Stromal cell of bone marrow (primary cell): Measurements from ENCODE around the gene ILF2.
"Not testable (repeated sequence)": the region's sequence is repeated elsewhere in the genome, so short reads cannot be mapped to it uniquely, and the experiment has no call there.

Experiments used
- DNase-seq: peaks from one replicate; pipeline ENCODE4 v3.0.0-alpha.2; 2012; ENCODE audit warnings: low read depth

The ILF2 gene

DNA sequence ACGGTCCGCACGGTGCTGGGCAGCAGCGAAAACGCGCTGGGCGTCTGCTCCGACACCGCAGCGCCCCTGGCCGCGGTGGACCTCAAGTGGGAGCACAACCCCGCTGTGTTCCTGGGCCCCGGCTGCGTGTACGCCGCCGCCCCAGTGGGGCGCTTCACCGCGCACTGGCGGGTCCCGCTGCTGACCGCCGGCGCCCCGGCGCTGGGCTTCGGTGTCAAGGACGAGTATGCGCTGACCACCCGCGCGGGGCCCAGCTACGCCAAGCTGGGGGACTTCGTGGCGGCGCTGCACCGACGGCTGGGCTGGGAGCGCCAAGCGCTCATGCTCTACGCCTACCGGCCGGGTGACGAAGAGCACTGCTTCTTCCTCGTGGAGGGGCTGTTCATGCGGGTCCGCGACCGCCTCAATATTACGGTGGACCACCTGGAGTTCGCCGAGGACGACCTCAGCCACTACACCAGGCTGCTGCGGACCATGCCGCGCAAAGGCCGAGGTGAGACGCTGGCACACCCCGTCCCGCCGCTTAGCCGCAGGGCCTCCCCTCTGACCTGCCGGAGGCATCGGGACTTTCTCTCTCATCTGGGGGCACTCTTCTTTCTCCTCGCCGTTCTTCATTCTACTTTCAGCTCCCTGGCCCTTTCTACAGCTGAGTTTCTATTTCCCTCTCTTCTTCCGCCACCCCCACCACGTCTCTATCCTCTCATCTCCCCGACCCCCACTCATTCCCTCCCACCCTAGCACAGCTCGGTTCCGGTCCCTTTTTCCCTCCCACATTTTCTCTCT is 8.7 kb upstream of the ILF2 start:
- DNase-seq = no peak

DNA sequence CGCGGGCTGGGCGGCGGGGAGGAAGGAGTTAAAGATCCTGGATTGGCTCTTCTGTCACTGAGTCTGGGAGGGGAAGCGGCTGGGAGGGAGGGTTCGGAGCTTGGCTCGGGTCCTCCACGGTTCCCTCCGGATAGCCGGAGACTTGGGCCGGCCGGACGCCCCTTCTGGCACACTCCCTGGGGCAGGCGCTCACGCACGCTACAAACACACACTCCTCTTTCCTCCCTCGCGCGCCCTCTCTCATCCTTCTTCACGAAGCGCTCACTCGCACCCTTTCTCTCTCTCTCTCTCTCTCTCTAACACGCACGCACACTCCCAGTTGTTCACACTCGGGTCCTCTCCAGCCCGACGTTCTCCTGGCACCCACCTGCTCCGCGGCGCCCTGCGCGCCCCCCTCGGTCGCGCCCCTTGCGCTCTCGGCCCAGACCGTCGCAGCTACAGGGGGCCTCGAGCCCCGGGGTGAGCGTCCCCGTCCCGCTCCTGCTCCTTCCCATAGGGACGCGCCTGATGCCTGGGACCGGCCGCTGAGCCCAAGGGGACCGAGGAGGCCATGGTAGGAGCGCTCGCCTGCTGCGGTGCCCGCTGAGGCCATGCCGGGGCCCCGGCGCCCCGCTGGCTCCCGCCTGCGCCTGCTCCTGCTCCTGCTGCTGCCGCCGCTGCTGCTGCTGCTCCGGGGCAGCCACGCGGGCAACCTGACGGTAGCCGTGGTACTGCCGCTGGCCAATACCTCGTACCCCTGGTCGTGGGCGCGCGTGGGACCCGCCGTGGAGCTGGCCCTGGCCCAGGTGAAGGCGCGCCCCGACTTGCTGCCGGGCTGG is 7.9 kb upstream of the ILF2 start, which contains the start of gene NPR1:
NPR1 (plus strand) TSS at position 170 of the 818 bp plus-strand sequence; CDS start at position 591, 421 bp downstream.
- DNase-seq = no peak

DNA sequence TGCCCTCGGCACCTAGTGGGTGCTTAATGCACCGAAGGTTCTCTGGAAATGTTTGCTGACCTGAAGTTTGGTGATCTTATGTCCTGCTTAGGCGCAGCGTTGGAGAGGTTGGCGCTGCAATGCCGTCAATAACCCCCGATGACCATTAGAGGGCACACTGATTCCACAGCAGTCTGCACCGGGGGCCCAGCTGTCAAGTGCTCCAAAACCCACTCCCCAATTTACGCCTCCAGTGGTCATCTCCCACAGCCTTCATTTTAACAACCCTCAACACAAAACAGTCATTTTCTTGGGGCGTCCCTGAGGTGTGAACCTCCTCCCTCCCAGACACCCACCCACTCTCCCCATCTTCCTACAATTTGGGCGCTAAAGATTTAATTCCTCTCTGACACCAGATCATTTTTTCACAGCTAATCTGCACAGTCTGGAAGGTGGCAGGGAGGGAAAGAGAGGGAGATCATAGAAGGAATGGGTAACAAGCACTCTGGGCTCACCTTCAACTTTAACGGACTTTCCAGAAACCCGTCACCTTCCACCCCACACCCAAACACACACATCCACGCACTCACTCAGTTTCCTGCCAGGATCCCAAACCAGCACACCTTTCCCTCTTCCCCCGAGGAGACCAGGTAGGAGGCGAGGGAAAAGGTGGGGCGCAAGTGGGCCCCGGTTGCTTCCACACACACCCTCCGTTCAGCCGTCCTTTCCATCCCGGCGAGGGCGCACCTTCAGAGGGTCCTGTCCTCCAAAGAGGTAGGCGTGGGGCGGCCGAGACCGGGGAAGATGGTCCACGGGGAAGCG is 7.1 kb upstream of the ILF2 start:
- DNase-seq = no peak

DNA sequence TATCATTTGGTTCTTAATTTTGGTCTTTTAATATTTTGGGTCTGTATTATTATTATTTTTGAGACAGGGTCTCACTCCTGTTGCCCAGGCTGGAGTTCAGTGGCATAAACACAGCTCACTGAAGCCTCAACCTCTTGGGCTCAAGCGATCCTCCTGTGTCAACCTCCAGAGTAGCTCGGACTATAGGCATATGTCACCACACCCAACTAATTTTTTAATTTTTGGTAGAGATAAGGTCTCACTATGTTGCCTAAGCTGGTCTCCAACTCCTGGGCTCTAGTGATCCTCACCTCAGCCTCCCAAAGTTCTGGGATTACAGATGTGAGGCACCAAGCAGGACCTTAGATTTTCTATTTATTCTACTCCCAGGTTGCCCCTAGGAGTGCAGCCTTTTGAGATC is 2.7 kb upstream of the ILF2 start:
- DNase-seq = no peak

DNA sequence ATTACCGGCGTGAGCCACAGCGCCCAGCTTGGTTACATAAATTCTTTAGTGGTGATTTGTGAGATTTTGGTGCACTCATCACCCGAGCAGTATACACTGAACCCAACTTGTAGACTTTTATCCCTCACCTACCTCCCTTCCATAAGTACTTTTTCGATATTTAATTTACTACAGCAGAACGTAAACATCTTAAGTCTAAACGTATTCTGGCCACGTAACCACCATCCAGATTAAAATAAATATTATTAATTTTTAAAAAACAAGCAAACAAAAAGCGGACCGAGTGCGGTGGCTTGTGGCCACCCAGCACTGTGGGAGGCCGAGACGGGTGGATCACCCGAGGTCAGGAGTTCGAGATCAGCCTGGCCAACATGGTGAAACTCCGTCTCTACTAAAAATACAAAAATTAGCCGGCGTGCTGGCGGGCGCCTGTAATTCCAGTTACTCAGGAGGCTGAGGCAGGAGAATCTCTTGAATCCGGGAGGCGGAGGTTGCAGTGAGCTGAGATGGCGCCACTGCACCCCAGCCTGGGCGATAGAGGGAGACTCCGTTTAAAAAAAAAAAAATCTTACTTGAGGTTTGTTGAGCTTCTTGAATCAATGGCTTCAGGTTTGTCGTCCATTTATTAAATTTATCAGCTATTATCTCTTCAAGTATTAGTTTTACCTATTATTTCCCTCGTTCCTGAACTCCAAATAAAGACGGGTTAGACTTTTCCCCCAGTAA is 998 bp upstream of the ILF2 start:
- not testable (repeated sequence) for DNase-seq

DNA sequence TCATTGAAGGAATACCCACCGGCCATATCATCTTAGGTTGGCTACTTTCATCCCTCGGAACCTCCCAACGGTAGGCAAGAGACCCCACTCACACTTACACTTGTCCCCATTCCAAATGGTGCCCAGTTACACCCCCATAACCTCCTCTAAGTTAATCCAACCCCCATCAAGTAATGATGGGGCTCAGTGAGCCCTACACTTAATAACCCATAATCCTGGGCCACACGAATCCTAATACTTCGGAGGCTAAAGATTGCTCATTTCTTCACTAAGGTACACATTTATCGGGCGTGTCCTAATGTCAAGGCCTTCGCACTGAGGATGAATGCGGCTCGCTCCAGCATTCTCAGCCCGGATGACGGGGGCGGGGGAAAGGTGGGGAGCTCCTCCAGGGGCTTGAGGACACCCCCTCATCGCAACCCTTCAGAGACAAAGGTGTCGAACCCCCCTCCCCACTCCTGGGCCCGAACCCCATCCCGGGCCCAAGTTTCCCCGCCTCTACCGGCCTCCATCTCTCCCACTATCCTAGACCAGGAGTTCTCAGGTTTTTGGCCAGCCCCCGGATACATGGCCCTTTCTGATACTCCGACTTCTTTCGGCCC is 435 bp downstream of the ILF2 start:
- no peak for DNase-seq

DNA sequence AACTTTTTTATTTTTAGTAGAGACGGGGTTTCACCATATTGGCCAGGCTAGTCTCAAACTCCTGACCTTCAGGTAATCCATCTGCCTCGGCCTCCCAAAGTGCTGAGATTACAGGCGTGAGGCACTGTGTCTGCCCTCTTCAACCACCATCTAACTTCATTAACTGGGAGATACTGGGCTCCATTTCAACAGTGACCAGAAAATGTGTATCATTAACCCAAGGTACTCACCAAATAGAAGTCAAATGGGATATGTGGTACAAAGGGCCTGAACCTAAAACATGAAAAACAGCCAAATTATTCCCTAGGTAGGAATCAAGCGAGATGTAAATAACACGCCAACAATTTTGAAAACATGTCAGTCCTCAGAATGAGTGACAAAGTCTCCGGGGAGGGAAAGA is 1.2 kb downstream of the ILF2 start:
- DNase-seq = no peak

DNA sequence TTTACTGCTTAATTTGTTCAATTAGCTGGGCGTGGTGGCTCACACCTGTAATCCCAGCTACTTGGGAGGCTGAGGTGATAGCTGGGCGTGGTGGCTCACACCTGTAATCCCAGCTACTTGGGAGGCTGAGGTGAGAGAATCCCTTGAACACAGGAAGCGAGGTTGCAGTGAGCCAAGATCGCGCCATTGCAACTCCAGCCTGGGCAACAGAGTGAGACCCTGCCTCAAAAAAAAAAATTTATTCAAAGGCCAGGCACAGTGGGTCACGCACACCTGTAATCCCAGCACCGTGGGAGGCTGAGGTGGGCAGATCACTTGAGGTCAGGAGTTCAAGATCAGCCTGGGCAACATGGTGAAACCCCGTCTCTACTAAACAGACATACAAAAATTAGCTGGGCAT is 2.1 kb downstream of the ILF2 start:
- not testable (repeated sequence) for DNase-seq

DNA sequence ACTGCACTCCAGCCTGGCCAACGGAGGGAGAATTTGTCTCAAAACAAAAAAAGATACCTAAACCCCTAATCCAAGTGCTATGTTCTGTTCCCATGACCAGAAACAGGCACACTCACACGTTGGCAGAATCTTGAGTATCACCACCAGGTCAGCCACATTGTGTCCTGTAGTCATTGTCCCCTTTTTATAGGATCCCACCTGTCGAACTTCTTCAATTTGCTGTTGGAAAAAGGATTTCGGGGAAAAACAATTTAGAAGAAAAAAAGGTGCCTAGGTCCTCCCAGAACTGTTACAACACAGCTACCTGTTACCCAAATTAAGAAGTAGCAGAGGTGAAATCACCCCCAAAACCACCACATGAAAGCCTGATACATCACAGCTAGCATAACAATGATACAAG is 3.4 kb downstream of the ILF2 start:
- DNase-seq = no peak

DNA sequence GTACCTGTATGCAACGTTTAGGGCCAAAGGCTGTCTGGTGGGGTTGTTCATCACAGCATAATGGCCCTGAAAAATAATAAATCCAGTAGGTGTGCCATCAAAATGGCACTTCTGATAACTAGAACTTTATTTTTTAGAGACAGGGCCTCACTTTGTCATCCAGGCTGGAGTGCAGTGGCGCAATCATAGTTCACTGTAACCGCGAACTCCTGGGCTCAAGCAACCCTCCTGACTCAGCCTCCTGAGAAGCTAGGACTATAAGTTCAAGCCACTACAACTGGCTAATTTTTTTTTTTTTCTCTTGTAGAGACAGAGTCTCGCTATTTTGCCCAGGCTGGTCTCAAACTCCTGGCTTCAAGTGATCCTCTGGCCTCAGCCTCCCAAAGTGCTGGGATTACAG is 7.6 kb downstream of the ILF2 start:
- no peak for DNase-seq

DNA sequence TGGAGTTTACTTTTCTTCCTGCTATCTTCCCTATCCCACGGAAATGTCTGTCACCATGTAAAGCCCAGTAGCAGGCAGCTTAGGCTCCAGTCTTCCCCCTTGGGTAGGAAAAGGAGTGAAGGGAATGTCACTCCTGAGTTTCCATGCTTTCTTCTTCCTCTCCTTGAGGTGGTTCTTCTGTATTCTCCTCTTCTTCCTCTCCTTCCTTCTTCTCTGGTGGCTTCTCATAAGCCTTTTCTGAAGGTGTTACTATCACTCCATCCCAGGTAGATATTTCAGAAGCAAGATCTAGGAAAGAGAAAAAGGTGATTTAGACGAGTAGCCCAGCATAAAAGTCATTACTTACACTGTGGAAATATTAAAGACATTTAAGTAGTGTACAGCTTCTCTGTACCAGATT is 8.5 kb downstream of the ILF2 start:
- DNase-seq = no peak

DNA sequence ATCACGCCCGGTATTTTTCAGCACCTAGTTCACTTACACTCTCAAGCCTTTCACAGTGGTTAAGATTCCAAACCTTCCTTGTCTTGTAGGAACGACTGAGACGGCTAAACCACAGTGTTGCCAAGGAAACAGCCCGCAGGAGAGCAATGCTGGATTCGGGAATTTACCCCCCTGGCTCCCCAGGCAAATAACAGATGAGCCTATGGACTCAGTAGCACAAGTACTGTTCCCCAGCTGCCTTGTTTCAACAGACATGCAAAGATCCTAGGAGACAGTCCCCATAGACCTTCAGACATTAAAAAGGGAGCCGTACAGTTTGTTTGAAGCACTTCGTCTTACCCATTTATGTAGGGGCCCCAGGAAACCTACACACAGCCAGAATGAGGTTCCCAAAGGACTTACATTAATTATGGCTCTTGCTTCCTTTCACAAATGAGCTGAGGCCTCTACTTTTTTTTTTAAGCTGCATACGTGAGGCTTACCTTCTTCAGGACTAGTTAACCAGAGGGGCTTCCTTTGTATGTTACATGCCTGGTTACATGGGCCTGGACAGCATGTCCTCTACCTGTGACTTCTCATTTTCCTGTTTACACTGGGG is 9.6 kb downstream of the ILF2 start:
- no peak for DNase-seq

DNA sequence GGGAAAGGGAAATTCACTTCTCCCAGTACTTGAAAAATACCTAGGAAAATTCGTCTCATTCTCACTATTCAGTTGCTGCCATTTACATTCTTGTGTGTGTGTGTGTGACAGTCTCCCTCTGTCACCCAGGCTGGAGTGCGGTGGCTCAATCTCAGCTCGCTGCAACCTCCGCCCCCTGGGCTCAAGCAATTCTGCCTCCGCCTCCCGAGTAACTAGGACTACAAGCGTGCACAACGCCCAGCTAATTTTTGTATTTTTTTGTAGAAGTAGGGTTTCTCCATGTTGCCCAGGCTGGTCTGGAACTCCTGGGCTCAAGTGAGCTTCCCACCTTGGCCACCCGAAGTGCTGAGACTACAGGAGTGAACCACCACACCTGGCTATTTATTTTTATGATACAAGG is 11.1 kb downstream of the ILF2 start:
- no peak for DNase-seq

DNA sequence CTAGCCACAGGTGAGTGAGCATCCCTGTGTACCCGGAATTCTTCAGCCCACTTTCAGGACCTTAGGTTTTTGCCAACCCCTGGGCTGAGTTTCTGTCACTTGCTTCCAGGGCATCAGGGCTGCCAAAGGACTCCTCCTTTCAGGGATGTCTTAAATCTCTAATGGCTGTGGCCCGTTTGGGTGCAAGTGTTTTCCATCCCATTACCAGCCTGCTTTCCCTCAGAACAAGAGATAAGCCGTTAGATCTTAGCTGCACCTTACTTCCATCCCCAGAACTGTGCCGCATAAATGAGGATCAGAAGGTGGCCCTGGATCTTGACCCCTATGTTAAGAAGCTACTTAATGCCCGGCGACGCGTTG is 11.6 kb downstream of the ILF2 start:
- DNase-seq = no peak

DNA sequence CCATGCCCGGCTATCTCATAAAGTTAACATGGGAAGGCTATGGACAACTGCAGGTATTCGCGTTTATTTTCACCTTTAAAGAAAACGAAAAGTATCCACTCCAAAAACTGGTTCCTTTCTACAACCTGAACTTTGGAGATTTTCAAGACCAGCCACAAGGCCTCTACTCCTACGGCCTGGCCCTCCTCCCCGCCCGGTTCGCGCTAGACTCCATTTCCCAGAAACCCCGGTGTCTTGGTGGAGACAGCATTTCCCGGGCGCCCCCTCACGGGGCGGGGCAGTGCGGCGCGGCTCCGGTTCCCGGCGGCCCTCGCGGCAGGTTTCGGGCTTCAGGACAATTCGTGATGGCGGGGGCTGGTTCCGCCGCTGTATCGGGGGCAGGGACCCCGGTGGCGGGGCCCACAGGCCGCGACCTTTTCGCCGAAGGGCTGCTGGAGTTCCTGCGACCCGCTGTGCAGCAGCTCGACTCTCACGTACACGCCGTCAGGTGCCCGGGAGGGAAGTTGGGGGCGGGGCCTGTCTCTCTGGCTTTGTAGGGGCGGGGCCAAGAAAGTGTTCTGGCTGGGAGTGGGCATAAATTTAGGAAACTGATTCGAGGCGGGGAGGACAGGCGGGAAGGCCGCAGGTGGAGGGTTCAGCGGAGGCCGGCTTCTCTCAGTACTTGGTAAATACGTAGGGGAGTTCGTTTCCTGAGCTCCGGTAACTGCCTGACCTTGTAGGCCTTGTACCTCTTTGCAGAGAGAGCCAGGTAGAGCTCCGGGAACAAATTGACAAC is 12.2 kb downstream of the ILF2 start, which contains the start of gene SNAPIN:
SNAPIN (plus strand) TSS at position 304 of the 775 bp plus-strand sequence; CDS start at position 345, 41 bp downstream.
- DNase-seq = peak; percentile 88

DNA sequence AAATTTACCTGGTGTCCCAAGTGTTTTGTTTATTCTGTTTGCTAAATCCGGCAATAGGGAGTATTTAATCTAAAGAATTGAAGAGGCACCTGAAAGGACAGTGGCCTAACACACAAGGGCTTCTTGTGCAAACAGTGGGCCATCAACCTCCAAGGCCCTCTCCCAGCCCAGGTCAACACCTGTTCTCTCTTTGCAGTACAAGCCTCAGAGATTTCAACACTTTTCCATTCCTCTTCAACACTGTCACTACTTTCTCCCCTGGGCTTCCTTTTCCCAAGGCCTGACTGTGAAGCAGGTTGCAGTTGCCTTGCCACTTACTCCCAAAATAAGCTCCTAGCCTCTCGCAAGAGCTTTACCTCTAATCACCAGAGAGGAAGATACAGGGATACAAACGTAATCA is 15.5 kb downstream of the ILF2 start:
- no peak for DNase-seq

DNA sequence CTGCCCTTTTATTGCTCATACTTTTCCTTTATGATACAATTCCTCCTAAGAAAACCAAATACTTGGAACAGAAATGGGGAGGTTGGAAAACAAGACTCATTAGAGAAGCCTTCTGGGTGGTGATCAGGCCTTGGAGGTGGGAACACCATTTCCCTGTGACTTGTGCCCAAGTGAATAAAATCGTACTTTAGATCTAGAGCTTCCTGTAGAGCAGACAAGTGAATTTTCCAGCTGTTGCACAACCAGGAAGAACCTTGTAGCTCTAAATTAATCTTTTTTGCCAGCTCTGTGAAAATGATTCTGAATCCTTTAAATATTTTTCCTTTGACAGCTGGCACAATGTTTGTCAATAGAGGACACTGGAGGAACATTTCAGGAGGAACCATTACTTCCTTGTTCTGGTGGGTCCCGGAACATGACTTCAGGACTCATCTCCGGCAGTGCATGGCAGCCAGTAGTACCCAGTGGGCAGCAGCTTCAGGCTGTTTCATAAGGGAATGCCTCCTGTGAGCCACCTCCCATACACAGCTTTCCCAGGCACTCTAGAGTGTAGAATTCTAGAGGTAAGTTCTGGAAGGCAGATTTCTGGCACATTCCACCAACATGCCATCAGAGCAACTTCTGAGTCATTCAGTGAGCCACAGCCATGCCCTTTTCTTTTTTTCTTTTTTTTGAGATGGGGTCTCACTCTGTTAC is 17.8 kb downstream of the ILF2 start:
- DNase-seq = no peak

DNA sequence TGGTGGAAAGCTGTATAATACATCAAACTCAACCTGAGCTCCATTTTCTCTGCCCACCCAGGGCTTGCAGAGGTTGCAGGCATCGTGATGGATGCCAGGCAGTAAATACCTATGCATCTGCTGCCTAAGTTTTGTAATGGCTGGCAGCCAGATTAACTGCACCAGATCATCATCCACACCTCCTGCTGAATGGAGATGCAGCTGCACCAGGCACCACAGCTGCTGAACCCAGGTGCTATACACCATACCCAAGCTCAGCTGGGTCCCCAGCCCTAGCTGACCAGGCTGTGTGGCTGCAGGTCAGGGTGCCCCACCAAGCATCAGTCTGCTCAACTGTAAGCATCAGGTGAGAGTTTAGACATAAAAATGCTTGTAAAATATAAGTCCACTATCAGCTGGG is 19.0 kb downstream of the ILF2 start:
- no peak for DNase-seq

DNA sequence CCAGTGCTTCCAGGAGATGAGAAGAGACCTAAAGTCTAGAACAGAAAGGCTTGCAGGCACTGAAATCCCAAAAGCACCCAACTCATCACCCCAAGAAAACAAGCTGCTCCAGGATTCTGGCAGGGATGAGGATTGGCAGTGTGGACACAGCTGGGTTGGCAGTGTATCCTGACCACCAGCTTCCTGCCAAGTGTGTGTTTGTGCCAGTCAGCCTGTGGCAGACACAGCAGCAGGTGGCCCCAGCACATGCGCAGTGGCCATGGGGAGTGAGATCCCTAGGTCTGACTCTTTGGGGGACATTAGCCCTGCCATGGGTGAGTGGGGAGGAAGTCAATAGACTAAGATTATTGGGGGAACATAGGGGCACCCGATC is 20.9 kb downstream of the ILF2 start:
- DNase-seq = no peak
